Ascending aorta (tissue), 2 donors: ENCODE measurements around the gene SH3RF3. TPM values are rescaled to one million over a fixed set of nuclear protein-coding genes. Genes with fewer than 3 reads are reported as not detected.
A peak's percentile ranks its signal among the peaks of the same experiment; 100 is the strongest.

Source experiments
- DNase-seq, 2 donors: peaks; one replicate each; pipeline ENCODE4 v3.0.0-alpha.2; 2019; ENCODE audit warnings: low spot score in 2 of 2
- H3K27ac ChIP-seq, 2 donors: fragments of 200-600 bp; sonication (generic); one replicate each; pipeline ENCODE4 v1.5.1; 2016 to 2017; ENCODE audit warnings: mild to moderate bottlenecking in 1 of 2
- H3K27me3 ChIP-seq: fragments of 200-600 bp; sonication (generic); one replicate; pipeline ENCODE4 v1.5.1; 2017
- H3K36me3 ChIP-seq, 2 donors: fragments of 200-600 bp; sonication (generic); one replicate each; pipeline ENCODE4 v1.5.1; 2016
- H3K4me1 ChIP-seq, 2 donors: fragments of 200-600 bp; sonication (generic); one replicate each; pipeline ENCODE4 v1.5.1; 2016 to 2017; ENCODE audit warnings: mild to moderate bottlenecking in 1 of 2
- H3K4me3 ChIP-seq, 2 donors: fragments of 200-600 bp; sonication (generic); one replicate each; pipeline ENCODE4 v1.5.1; 2016 to 2017; ENCODE audit warnings: mild to moderate bottlenecking in 1 of 2
- H3K9me3 ChIP-seq, 2 donors: fragments of 200-600 bp; sonication (generic); one replicate each; pipeline ENCODE4 v1.5.1; 2016
- CTCF ChIP-seq, 3 experiments: fragments of 200-600 bp in 2 of 3; fragments of 450-650 bp in 1 of 3; sonication (generic) in 2 of 3; IDR thresholded peaks; one replicate each; pipeline ENCODE4 v1.5.1; 2016 to 2019; ENCODE audit warnings: antibody characterized with exemption in 3 of 3, mild to moderate bottlenecking in 1 of 3, moderate library complexity in 1 of 3
- intact Hi-C: fragments of 100-400 bp; cut with DNase I; formaldehyde crosslinking; loops from one replicate; pipeline ENCODE4 v1.15.1; 2023
- total RNA-seq: library from RNA; depleted of rRNA; stranded (reverse); fragments of >200 nt; gene quantifications from one replicate; pipeline ENCODE4 v1.1.0, GENCODE V29; 2016

SH3RF3 gene
- total RNA-seq, 1 donor from 2014 or later, result 53.5 TPM

DNA sequence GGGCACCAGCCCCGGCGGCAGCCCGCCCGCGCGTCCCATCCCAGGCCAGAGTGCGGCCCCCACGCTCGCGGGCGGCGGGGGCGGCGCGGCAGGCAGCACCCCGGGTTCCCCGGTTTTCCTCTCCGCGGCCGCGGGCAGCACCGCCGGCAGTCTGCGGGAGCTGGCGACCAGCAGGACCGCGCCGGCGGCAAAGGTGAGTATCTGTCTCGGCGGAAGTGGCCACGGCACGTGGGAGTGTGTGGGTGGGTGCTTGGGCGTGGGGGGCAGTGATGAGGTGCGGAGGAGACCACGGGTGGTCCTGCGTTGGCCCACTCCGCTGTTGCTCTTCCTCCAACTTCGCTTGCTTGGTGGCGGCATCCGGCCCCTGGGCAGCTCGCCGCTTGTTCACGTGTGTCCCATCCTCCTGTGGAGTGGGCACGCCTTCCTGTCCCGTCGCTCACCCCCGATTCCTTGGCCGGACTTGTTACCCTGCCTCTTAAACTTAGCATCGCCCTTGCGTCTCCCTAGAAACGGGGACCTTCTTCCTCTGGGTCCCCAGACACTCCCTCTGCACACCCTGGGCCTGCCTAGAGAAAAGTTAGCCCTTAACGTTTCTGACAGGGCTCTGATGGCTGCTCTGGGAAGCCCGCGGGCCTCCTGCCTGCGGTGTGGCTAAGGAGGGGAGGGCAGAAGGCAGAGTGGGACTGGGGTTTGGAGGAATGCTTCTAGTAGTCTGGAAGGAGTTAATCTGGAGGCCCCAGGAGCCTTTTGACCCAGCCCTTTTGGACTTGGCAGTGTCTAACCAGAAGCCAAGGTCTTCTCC lies 1.1 kb downstream of the SH3RF3 start:
- H3K27ac ChIP-seq, result peak overlapping the region; percentile 76 to 85
- H3K36me3 ChIP-seq, result no peaks in the 10 kb centered on the region
- no peaks in the 10 kb centered on the region for H3K9me3 ChIP-seq
- TF ChIP-seq CTCF (IDR thresholded peaks at IDR 0.05), result no peak
- peaks cover 7 to 30% of the 10 kb centered on the region in 2 donors for H3K4me1 ChIP-seq
- H3K27me3 ChIP-seq, result no peaks in the 10 kb centered on the region
- DNase-seq, result peak in 1 of 2 donors; percentile 70
- H3K4me3 ChIP-seq, result peak overlapping the region; percentile 67 to 72
- intact Hi-C loops, result loop anchor here (1.0 to 5.0 kb wide), 5 partner anchors 43 to 327 kb away; no protein-coding TSS in a partner anchor

GRCh38 chr2:109130723-109130995 lies 1.7 kb downstream of the SH3RF3 start:
- Histone ChIP-seq H3K27ac (peak overlapping the region; percentile 76 to 85), H3K4me1 (peaks cover 7 to 31% of the 10 kb centered on the region in 2 donors), H3K27me3 (no peaks in the 10 kb centered on the region), H3K4me3 (peak overlapping the region; percentile 67 to 72), H3K36me3 (no peaks in the 10 kb centered on the region), H3K9me3 (no peaks in the 10 kb centered on the region)
- no peak for DNase-seq
- TF ChIP-seq CTCF (IDR thresholded peaks at IDR 0.05), result no peak
- intact Hi-C loops, result no loop called here

GRCh38 chr2:109131777-109132176 lies 2.8 kb downstream of the SH3RF3 start:
- intact Hi-C loops, result loop anchor here (2.0 kb wide), 1 partner anchor 27 kb away; no protein-coding TSS in a partner anchor
- peak overlapping the region; percentile 67 to 72 for H3K4me3 ChIP-seq
- no peak overlapping the region for H3K27ac ChIP-seq
- H3K27me3 ChIP-seq, result no peaks in the 10 kb centered on the region
- peaks cover 7 to 38% of the 10 kb centered on the region in 2 donors for H3K4me1 ChIP-seq
- peak in 1 of 2 donors; percentile 33 for DNase-seq
- TF ChIP-seq CTCF (IDR thresholded peaks at IDR 0.05), result no peak
- no peaks in the 10 kb centered on the region for H3K9me3 ChIP-seq
- H3K36me3 ChIP-seq, result no peaks in the 10 kb centered on the region

DNA sequence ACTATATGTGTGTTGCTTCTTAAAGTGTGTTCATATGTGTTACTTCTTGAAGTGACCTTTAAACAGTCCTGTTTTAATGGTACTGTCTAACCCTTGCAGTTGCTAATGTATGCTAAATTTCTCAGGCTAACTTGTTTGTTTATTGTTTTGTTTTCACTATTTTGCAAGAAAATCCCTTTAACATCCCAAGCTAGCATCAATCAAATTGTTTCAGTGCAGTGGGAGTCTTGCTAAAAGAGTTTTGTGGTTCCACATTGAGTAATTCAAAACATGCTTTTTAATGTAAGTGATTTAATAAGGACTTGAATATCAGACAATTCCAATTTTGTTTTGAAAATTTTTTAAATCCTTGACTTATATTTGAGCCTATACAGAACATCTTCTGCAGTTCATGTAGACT lies 3.6 kb downstream of the SH3RF3 start:
- intact Hi-C loops, result loop anchor here (2.0 kb wide), 1 partner anchor 26 kb away; no protein-coding TSS in a partner anchor
- Histone ChIP-seq H3K27ac (no peak overlapping the region), H3K27me3 (no peaks in the 10 kb centered on the region), H3K36me3 (no peaks in the 10 kb centered on the region), H3K4me3 (peak overlapping the region in 1 of 2 donors; percentile 67), H3K4me1 (peaks cover 4 to 33% of the 10 kb centered on the region in 2 donors), H3K9me3 (no peaks in the 10 kb centered on the region)
- TF ChIP-seq CTCF (IDR thresholded peaks at IDR 0.05), result no peak
- no peak for DNase-seq

DNA sequence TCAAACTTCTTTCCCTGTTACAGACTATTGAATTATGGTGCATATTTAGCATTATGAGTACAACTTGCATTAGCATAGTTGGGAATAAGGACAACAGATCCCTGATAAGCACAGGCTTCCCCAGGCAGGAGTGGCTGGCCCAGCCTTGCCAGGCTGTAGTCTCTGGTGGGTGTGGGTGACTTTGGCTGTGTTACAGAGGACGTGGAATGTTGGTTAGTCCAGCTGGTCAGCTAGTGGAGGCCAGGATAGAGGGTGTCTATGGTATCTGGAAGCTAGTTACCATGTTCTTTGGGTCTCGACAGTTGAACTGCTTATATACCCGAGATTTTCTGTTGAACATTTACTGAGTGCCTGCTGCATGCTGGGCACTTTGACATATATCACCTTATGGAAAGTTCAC lies 4.7 kb downstream of the SH3RF3 start:
- H3K27me3 ChIP-seq, result no peaks in the 10 kb centered on the region
- no peaks in the 10 kb centered on the region for H3K9me3 ChIP-seq
- no peaks in the 10 kb centered on the region for H3K36me3 ChIP-seq
- H3K27ac ChIP-seq, result no peak overlapping the region
- no peak for TF ChIP-seq CTCF (IDR thresholded peaks at IDR 0.05)
- intact Hi-C loops, result loop anchor here (2.0 kb wide), 1 partner anchor 25 kb away; no protein-coding TSS in a partner anchor
- peaks cover 3 to 32% of the 10 kb centered on the region in 2 donors for H3K4me1 ChIP-seq
- DNase-seq, result peak in 1 of 2 donors; percentile 52
- no peak overlapping the region for H3K4me3 ChIP-seq
